PC-9 (cell line): ENCODE results near the gene LRP8. TPM values are rescaled to one million over a fixed set of nuclear protein-coding genes. Genes with fewer than 3 reads are reported as not detected.

Source experiments
- BruUV-seq: library from RNA; stranded (reverse); fragments of 400-500 nt; replicated peaks from 2 replicates; lab custom pipeline; 2021; lab: Mats Ljungman, UMichigan
- CTCF ChIA-PET: fragments of 300-600 bp; sonication (Branson Sonifier 250); formaldehyde crosslinking; loops from one replicate; lab custom pipeline; 2022; ENCODE audit warnings: antibody characterized with exemption; lab: Charles Lee
- POLR2A ChIA-PET: fragments of 300-600 bp; sonication (Branson Sonifier 250); formaldehyde crosslinking; loops from one replicate; lab custom pipeline; 2022; ENCODE audit warnings: antibody characterized with exemption; ENCODE audit not compliant: unreplicated experiment; lab: Charles Lee
- DNase-seq, 2 experiments: peaks; one replicate each; pipeline versions ENCODE4 v3.0.0 to v3.0.0-alpha.2; 2015 to 2022; ENCODE audit warnings: mixed read lengths in 1 of 2
- H2AFZ ChIP-seq: fragments of 200-600 bp; sonication (generic); 2 replicates; pipeline ENCODE4 v1.8.1; 2017; ENCODE audit warnings: antibody characterized with exemption
- H3F3A ChIP-seq: fragments of 200-600 bp; sonication (generic); 2 replicates; pipeline ENCODE4 v1.8.1; 2017; ENCODE audit warnings: antibody characterized with exemption, mild to moderate bottlenecking, low read depth; ENCODE audit not compliant: insufficient read depth
- H3K27ac ChIP-seq: fragments of 200-600 bp; sonication (generic); 2 replicates; pipeline ENCODE4 v1.6.1; 2016; ENCODE audit warnings: mixed run types
- H3K27me3 ChIP-seq: fragments of 200-600 bp; sonication (generic); 2 replicates; pipeline ENCODE4 v1.6.1; 2016; ENCODE audit warnings: low read depth, mixed run types; ENCODE audit not compliant: insufficient read depth
- H3K36me3 ChIP-seq: fragments of 200-600 bp; sonication (generic); 2 replicates; pipeline ENCODE4 v1.6.1; 2016; ENCODE audit warnings: low read depth, mixed run types
- H3K4me1 ChIP-seq: fragments of 200-600 bp; sonication (generic); replicated peaks from 2 replicates; pipeline ENCODE4 v1.6.1; 2016; ENCODE audit warnings: mixed run types; ENCODE audit not compliant: insufficient read depth
- H3K4me2 ChIP-seq: fragments of 200-600 bp; sonication (generic); 2 replicates; pipeline ENCODE4 v1.6.1; 2017; ENCODE audit warnings: mixed run types
- H3K4me3 ChIP-seq: fragments of 200-600 bp; sonication (generic); 2 replicates; pipeline ENCODE4 v1.6.1; 2016; ENCODE audit warnings: mixed run types
- H3K79me2 ChIP-seq: fragments of 200-600 bp; sonication (generic); 2 replicates; pipeline ENCODE4 v1.6.1; 2017; ENCODE audit warnings: low read depth, mixed run types
- H3K9me2 ChIP-seq: fragments of 200-600 bp; sonication (generic); 2 replicates; pipeline ENCODE4 v1.8.1; 2017; ENCODE audit warnings: mild to moderate bottlenecking; ENCODE audit not compliant: insufficient read depth
- H3K9me3 ChIP-seq: fragments of 200-600 bp; sonication (generic); 2 replicates; pipeline ENCODE4 v1.8.1; 2016; ENCODE audit warnings: low read depth; ENCODE audit not compliant: insufficient read depth
- H4K20me1 ChIP-seq: fragments of 200-600 bp; sonication (generic); 2 replicates; pipeline ENCODE4 v1.8.1; 2017; ENCODE audit not compliant: insufficient read depth
- CTCF ChIP-seq: fragments of 200-600 bp; sonication (generic); conservative IDR thresholded peaks from 2 replicates; pipeline ENCODE4 v1.6.1; 2017; ENCODE audit warnings: mixed run types, antibody characterized with exemption, mild to moderate bottlenecking, moderate library complexity
- EZH2 ChIP-seq: fragments of 200-600 bp; sonication (generic); IDR thresholded peaks from 2 replicates; pipeline ENCODE4 v1.8.0; 2017; ENCODE audit warnings: antibody characterized with exemption, low read depth
- intact Hi-C: fragments of 100-400 bp; cut with micrococcal nuclease; formaldehyde crosslinking; loops from one replicate; pipeline ENCODE4 v1.10.0; 2022; ENCODE audit not compliant: unreplicated experiment
- total RNA-seq: library from RNA; stranded (reverse); gene quantifications from 2 replicates; pipeline ENCODE4 v1.2.3, GENCODE V29; 2021

LRP8 gene
- total RNA-seq, 1 experiment from 2014 or later = 85.3 TPM

- no peaks in the 10 kb centered on the region for H3K36me3 ChIP-seq
Measured at GRCh38 chr1:53310847-53311681, 16.8 kb downstream of the LRP8 start.

GRCh38 chr1:53309802-53310201, 18.1 kb downstream of the LRP8 start:
- no peak for DNase-seq
- Histone ChIP-seq H3K27me3 (no peaks in the 10 kb centered on the region), H4K20me1 (peaks cover 20% of the 10 kb centered on the region), H3F3A (no peaks in the 10 kb centered on the region; the same call in 1 of the 2 replicates), H2AFZ (no peak overlapping the region), H3K27ac (no peak overlapping the region), H3K9me2 (no peaks in the 10 kb centered on the region), H3K4me1 (no peaks in the 10 kb centered on the region), H3K79me2 (no peaks in the 10 kb centered on the region; the same call in 1 of the 2 replicates), H3K4me3 (no peak overlapping the region), H3K4me2 (no peak overlapping the region), H3K9me3 (no peaks in the 10 kb centered on the region), H3K36me3 (no peaks in the 10 kb centered on the region)
- TF ChIP-seq CTCF (no peak), EZH2 (no peak)
- intact Hi-C loops = no loop called here
- BruUV-seq = no TSS peak
- ChIA-PET POLR2A (no interaction called here), CTCF (no interaction called here)

More at GRCh38 chr1:53310847-53311681, 16.8 kb downstream of the LRP8 start:
- ChIA-PET POLR2A (no interaction called here), CTCF (no interaction called here)
- Histone ChIP-seq H3K4me2 (no peak overlapping the region), H3K27ac (no peak overlapping the region), H3K27me3 (no peaks in the 10 kb centered on the region), H3K9me2 (no peaks in the 10 kb centered on the region), H3K4me3 (no peak overlapping the region), H2AFZ (no peak overlapping the region), H4K20me1 (peaks cover 18% of the 10 kb centered on the region), H3K79me2 (no peaks in the 10 kb centered on the region; the same call in 1 of the 2 replicates), H3F3A (no peaks in the 10 kb centered on the region; the same call in 1 of the 2 replicates), H3K9me3 (no peaks in the 10 kb centered on the region), H3K4me1 (no peaks in the 10 kb centered on the region)
- intact Hi-C loops = no loop called here
- no peak for TF ChIP-seq EZH2
- TF ChIP-seq CTCF = no peak
- no TSS peak for BruUV-seq
- no peak for DNase-seq

GRCh38 chr1:53308506-53308905, 19.4 kb downstream of the LRP8 start:
- POLR2A ChIA-PET = no interaction called here
- Histone ChIP-seq H3K4me2 (no peak overlapping the region), H3K4me1 (no peaks in the 10 kb centered on the region), H4K20me1 (peaks cover 28% of the 10 kb centered on the region), H3K9me2 (no peaks in the 10 kb centered on the region), H3F3A (no peaks in the 10 kb centered on the region; the same call in 1 of the 2 replicates), H3K79me2 (no peaks in the 10 kb centered on the region), H3K27ac (no peak overlapping the region), H3K27me3 (no peaks in the 10 kb centered on the region), H3K4me3 (no peak overlapping the region), H3K36me3 (no peaks in the 10 kb centered on the region), H3K9me3 (no peaks in the 10 kb centered on the region), H2AFZ (no peak overlapping the region)
- CTCF ChIA-PET = no interaction called here
- intact Hi-C loops = no loop called here
- no peak for TF ChIP-seq CTCF
- TF ChIP-seq EZH2 = no peak
- BruUV-seq = no TSS peak
- DNase-seq = no peak
